GM10266 (cell line): Measurements from ENCODE around the gene VRK3.
"Not testable (repeated sequence)": the region's sequence is repeated elsewhere in the genome, so short reads cannot be mapped to it uniquely, and the experiment has no call there.

ENCODE experiments used
- DNase-seq: peaks from one replicate; pipeline ENCODE4 v3.0.0; 2012; ENCODE audit errors: extremely low spot score
- TF ChIP-seq, protein P1 (sequence below): IDR thresholded peaks from 2 replicates; pipeline ENCODE4 v1.5.1; 2012; ENCODE audit warnings: mild to moderate bottlenecking, low read depth; ENCODE audit not compliant: control insufficient read depth, insufficient read depth; ENCODE audit errors: missing control alignments

VRK3 gene, protein sequence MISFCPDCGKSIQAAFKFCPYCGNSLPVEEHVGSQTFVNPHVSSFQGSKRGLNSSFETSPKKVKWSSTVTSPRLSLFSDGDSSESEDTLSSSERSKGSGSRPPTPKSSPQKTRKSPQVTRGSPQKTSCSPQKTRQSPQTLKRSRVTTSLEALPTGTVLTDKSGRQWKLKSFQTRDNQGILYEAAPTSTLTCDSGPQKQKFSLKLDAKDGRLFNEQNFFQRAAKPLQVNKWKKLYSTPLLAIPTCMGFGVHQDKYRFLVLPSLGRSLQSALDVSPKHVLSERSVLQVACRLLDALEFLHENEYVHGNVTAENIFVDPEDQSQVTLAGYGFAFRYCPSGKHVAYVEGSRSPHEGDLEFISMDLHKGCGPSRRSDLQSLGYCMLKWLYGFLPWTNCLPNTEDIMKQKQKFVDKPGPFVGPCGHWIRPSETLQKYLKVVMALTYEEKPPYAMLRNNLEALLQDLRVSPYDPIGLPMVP

GRCh38 chr19:50025022-50025793 is at the start of gene VRK3:
Gene VRK3 (minus strand): TSS chr19:50025372. CDS start chr19:50016162, 9,210 bp downstream.
- DNase-seq: peak; percentile 94
- TF ChIP-seq, protein P1, sequence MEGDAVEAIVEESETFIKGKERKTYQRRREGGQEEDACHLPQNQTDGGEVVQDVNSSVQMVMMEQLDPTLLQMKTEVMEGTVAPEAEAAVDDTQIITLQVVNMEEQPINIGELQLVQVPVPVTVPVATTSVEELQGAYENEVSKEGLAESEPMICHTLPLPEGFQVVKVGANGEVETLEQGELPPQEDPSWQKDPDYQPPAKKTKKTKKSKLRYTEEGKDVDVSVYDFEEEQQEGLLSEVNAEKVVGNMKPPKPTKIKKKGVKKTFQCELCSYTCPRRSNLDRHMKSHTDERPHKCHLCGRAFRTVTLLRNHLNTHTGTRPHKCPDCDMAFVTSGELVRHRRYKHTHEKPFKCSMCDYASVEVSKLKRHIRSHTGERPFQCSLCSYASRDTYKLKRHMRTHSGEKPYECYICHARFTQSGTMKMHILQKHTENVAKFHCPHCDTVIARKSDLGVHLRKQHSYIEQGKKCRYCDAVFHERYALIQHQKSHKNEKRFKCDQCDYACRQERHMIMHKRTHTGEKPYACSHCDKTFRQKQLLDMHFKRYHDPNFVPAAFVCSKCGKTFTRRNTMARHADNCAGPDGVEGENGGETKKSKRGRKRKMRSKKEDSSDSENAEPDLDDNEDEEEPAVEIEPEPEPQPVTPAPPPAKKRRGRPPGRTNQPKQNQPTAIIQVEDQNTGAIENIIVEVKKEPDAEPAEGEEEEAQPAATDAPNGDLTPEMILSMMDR: peak; percentile 16

- not testable (repeated sequence) for DNase-seq
Measured at GRCh38 chr19:50068382-50068781, 43.2 kb upstream of the VRK3 start.

DNA sequence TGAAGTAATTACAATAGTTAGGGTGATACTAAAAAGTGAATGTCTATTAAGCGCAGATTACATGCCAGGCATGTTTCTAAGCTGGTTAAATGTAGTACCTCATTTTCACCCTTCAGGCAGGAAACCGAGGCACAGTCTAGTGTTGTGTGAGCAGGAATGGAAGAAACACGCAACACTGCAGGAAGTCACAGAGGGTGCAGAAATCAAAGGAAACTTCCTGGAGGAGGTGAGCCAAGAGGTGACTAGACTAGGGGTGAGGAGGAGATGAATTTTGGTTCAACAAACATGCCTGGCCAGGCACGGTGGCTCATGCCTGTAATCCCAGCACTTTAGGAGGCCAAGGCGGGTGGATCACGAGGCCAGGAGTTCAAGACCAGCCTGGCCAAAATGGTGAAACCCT is 42.4 kb upstream of the VRK3 start:
- TF ChIP-seq, protein P1: no peak
- DNase-seq: no peak

GRCh38 chr19:50065938-50066337 is 40.8 kb upstream of the VRK3 start:
- TF ChIP-seq, protein P1: no peak
- no peak for DNase-seq

- DNase-seq: no peak
- TF ChIP-seq, protein P1: no peak
Measured at GRCh38 chr19:50061650-50062049, 36.5 kb upstream of the VRK3 start.

GRCh38 chr19:50060107-50060506 is 34.9 kb upstream of the VRK3 start:
- TF ChIP-seq, protein P1: no peak
- DNase-seq: no peak

- TF ChIP-seq, protein P1: no peak
- DNase-seq: no peak
Measured at GRCh38 chr19:50059045-50059444, 33.9 kb upstream of the VRK3 start.
